Fibroblast of lung (primary cell): ENCODE results near the gene ULK3. TPM values are rescaled to one million over a fixed set of nuclear protein-coding genes. Genes with fewer than 3 reads are reported as not detected.

Experiments
- DNase-seq, 2 donors: peaks; one replicate each; pipeline versions ENCODE4 v3.0.0 to v3.0.0-alpha.2; 2010; ENCODE audit warnings: low read depth in 2 of 2
- H2AFZ ChIP-seq: 2 replicates; pipeline ENCODE4 v1.5.1; 2012; ENCODE audit warnings: low read length, control low read depth, inconsistent platforms
- H3K27ac ChIP-seq: 2 replicates; pipeline ENCODE4 v1.5.1; 2011; ENCODE audit warnings: low read length, control low read depth; ENCODE audit not compliant: insufficient read depth
- H3K27me3 ChIP-seq: 2 replicates; pipeline ENCODE4 v1.5.1; 2011; ENCODE audit warnings: mild to moderate bottlenecking, low read length; ENCODE audit not compliant: control insufficient read depth, insufficient read depth
- H3K36me3 ChIP-seq: 2 replicates; pipeline ENCODE4 v1.5.1; 2011; ENCODE audit warnings: low read length; ENCODE audit not compliant: control insufficient read depth, insufficient read depth
- H3K4me1 ChIP-seq: 2 replicates; pipeline ENCODE4 v1.5.1; 2011; ENCODE audit warnings: low read length; ENCODE audit not compliant: control insufficient read depth, insufficient read depth; ENCODE audit errors: extremely low read depth
- H3K4me2 ChIP-seq: 2 replicates; pipeline ENCODE4 v1.5.1; 2011; ENCODE audit warnings: low read length, control low read depth; ENCODE audit not compliant: insufficient read depth; ENCODE audit errors: extremely low read depth
- H3K4me3 ChIP-seq, 4 experiments: fragments of 200-600 bp in 1 of 4; sonication (generic) in 1 of 4; replicated peaks in 1 of 4; 2 replicates each; pipeline ENCODE4 v1.5.1; 2011 to 2016; ENCODE audit warnings: low read length in 4 of 4, low read depth in 3 of 4, mild to moderate bottlenecking in 3 of 4, control low read depth in 2 of 4, inconsistent platforms in 1 of 4, mixed read lengths in 1 of 4; ENCODE audit not compliant: insufficient read depth in 1 of 4; ENCODE audit errors: control extremely low read depth in 1 of 4
- H3K79me2 ChIP-seq: 2 replicates; pipeline ENCODE4 v1.5.1; 2012; ENCODE audit warnings: mild to moderate bottlenecking, low read length, inconsistent platforms; ENCODE audit not compliant: control insufficient read depth, insufficient read depth
- H3K9ac ChIP-seq: 2 replicates; pipeline ENCODE4 v1.5.1; 2011; ENCODE audit warnings: mild to moderate bottlenecking, low read length, control low read depth; ENCODE audit not compliant: insufficient read depth
- H3K9me3 ChIP-seq: 2 replicates; pipeline ENCODE4 v1.5.1; 2012; ENCODE audit warnings: low read depth, low read length; ENCODE audit not compliant: control insufficient read depth, insufficient read depth
- H4K20me1 ChIP-seq: 2 replicates; pipeline ENCODE4 v1.5.1; 2011; ENCODE audit warnings: low read length; ENCODE audit not compliant: control insufficient read depth, insufficient read depth; ENCODE audit errors: extremely low read depth
- CTCF ChIP-seq, 2 donors: IDR thresholded peaks in 1 of 2; conservative IDR thresholded peaks in 1 of 2; 1 replicate in 1 of 2; 2 replicates in 1 of 2; pipeline ENCODE4 v1.5.1; 2011 to 2012; ENCODE audit warnings: low read length in 2 of 2, control low read depth in 1 of 2, inconsistent platforms in 1 of 2, low read depth in 1 of 2, mild to moderate bottlenecking in 1 of 2
- EZH2 ChIP-seq: IDR thresholded peaks from 2 replicates; pipeline ENCODE4 v1.5.1; 2012; ENCODE audit warnings: low read length, control low read depth, mild to moderate bottlenecking; ENCODE audit errors: missing control alignments
- polyA plus RNA-seq, 2 donors: library from polyadenylated mRNA; depleted of rRNA in 1 of 2; stranded (reverse) in 1 of 2; unstranded in 1 of 2; fragments of >200 nt; gene quantifications; 2 replicates each; pipeline ENCODE4 v1.2.1, GENCODE V29; 2011 to 2012; ENCODE audit warnings: missing spikeins in 1 of 2
- total RNA-seq: library from RNA; depleted of rRNA; stranded (reverse); fragments of >200 nt; gene quantifications from 2 replicates; pipeline ENCODE4 v1.2.1, GENCODE V29; 2014

ULK3 gene
- total and polyA plus RNA-seq, 2 donors (not counting 1 experiment from before 2014, with no cell fraction given), result 8.8 to 11.4 TPM

DNA sequence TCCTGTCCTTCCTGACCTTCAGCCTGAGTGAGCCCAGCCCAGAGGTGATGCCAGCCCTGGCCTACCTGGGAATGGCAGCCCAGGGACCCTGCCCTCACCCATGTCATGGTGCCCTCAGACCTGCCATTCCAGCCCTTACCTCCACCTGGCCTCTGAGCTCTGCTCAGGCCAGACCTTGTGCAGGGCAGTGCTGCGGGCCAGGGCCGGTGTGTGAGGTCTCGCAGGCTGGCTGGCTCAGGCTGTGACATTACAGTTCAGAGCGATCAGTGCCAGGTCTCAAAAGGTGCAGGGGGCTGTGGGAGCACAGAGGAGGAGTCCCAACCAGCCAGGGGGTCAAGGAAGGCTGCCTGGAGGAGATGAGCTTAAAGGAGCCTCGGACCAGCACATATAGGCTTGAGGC is 22.9 kb downstream of the ULK3 start:
- DNase-seq, result no peak
- no peak overlapping the region for H2AFZ ChIP-seq
- no peak for TF ChIP-seq CTCF (conservative IDR thresholded peaks at IDR 0.05 in 1 of 2, IDR thresholded peaks at IDR 0.05 in 1 of 2; ENCODE audit: low read depth in 1 of 2, low read length in 2 of 2)
- no peak for TF ChIP-seq EZH2
- no peaks in the 10 kb centered on the region for H3K36me3 ChIP-seq
- H3K4me2 ChIP-seq, result no peak overlapping the region
- H3K9me3 ChIP-seq, result no peaks in the 10 kb centered on the region
- H3K4me1 ChIP-seq, result no peaks in the 10 kb centered on the region
- H3K9ac ChIP-seq, result no peak overlapping the region
- H3K79me2 ChIP-seq, result no peaks in the 10 kb centered on the region
- no peaks in the 10 kb centered on the region for H4K20me1 ChIP-seq
- peaks cover 17% of the 10 kb centered on the region for H3K27me3 ChIP-seq
- no peak overlapping the region for H3K27ac ChIP-seq
- H3K4me3 ChIP-seq, result no peak overlapping the region

DNA sequence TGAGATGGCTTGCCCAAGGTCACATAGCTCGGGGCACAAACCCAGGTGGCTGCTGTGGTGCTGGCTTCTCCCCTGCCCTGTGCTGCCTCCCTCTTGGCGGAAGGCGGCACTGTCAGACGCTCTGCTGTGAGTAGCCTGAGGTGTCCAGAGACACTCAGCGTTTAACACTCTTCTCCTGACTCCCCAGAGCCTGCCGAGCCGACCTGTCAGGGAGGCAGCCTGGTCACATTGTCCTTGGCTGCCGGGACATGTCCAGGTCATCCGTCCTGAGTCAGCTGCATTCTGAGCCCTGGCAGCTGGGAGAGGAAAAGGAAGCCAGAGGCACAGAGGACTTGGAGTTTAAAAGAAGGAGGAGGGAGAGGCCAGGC is 25.6 kb downstream of the ULK3 start:
- Histone ChIP-seq H3K4me1 (no peaks in the 10 kb centered on the region), H3K4me3 (no peak overlapping the region), H3K9me3 (no peaks in the 10 kb centered on the region), H3K27me3 (peaks cover 9% of the 10 kb centered on the region), H2AFZ (no peak overlapping the region), H3K27ac (no peak overlapping the region), H3K79me2 (no peaks in the 10 kb centered on the region), H3K4me2 (no peak overlapping the region), H3K36me3 (no peaks in the 10 kb centered on the region), H4K20me1 (no peaks in the 10 kb centered on the region), H3K9ac (no peak overlapping the region)
- DNase-seq, result peak in 1 of 2 donors; percentile 14
- TF ChIP-seq EZH2 (no peak), CTCF (conservative IDR thresholded peaks at IDR 0.05 in 1 of 2, IDR thresholded peaks at IDR 0.05 in 1 of 2; ENCODE audit: low read depth in 1 of 2, low read length in 2 of 2) (peak in 1 of 2 donors; percentile 30)

- no peak for TF ChIP-seq CTCF (conservative IDR thresholded peaks at IDR 0.05 in 1 of 2, IDR thresholded peaks at IDR 0.05 in 1 of 2; ENCODE audit: low read depth in 1 of 2, low read length in 2 of 2)
- no peak for TF ChIP-seq EZH2
- Histone ChIP-seq H3K4me3 (no peak overlapping the region), H3K79me2 (no peaks in the 10 kb centered on the region), H3K9me3 (no peaks in the 10 kb centered on the region), H3K27ac (no peak overlapping the region), H3K27me3 (peaks cover 9% of the 10 kb centered on the region), H3K36me3 (no peaks in the 10 kb centered on the region), H3K4me1 (no peaks in the 10 kb centered on the region), H3K9ac (no peak overlapping the region), H3K4me2 (no peak overlapping the region), H2AFZ (no peak overlapping the region), H4K20me1 (no peaks in the 10 kb centered on the region)
- no peak for DNase-seq
Measured at GRCh38 chr15:74816624-74817369, 26.2 kb downstream of the ULK3 start.
